Right lobe of liver (tissue), 4 donors: ENCODE results near the gene MPEG1.

ENCODE experiments used
- CTCF ChIP-seq, 4 donors: fragments of 200-600 bp in 3 of 4; fragments of 450-650 bp in 1 of 4; IDR thresholded peaks; one replicate each; pipeline versions ENCODE4 v1.5.1 to v1.8.0; 2016 to 2022; ENCODE audit warnings: antibody characterized with exemption in 4 of 4, mild to moderate bottlenecking in 2 of 4
- POLR2A ChIP-seq: fragments of 450-650 bp; IDR thresholded peaks from one replicate; pipeline ENCODE4 v1.6.1; 2017; ENCODE audit warnings: antibody characterized with exemption, mild to moderate bottlenecking
- donor health status: DM: no; HTN: no; CAD: no.
- donor health status: DM: no; HTN: no; CAD: no.
- donor health status: DM: no; HTN: yes; CAD: no.

DNA sequence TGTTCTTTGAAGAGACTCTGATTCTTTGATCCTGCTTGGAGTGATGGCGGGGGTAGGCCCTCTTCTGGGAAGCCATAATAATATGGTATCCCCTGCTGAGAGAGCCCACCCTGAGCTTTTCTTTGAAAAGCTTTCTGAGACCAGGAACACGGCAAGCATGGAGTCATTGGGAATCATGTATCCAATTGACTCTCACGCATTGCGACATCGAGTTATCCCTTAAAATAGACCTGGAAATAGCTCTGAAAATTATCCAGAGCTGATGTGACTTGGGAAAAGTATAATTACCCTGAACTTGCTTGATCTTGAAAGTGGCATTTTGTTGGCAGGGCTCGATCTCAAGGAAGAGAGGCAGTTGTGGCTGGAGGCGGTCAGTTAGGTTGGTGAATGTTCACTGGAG lies 36.8 kb upstream of the MPEG1 start:
- TF ChIP-seq CTCF (IDR thresholded peaks at IDR 0.05) (no peak), POLR2A (no peak)
